HG03159 (cell line): Measurements from ENCODE around the gene CD55.

Experiments
- ATAC-seq: cut with Tn5 transposase; IDR thresholded peaks from one replicate; pipeline ENCODE4 v1.9.1; 2021; ENCODE audit warnings: mild to moderate bottlenecking, moderate library complexity; ENCODE audit not compliant: unreplicated experiment

Gene CD55

DNA sequence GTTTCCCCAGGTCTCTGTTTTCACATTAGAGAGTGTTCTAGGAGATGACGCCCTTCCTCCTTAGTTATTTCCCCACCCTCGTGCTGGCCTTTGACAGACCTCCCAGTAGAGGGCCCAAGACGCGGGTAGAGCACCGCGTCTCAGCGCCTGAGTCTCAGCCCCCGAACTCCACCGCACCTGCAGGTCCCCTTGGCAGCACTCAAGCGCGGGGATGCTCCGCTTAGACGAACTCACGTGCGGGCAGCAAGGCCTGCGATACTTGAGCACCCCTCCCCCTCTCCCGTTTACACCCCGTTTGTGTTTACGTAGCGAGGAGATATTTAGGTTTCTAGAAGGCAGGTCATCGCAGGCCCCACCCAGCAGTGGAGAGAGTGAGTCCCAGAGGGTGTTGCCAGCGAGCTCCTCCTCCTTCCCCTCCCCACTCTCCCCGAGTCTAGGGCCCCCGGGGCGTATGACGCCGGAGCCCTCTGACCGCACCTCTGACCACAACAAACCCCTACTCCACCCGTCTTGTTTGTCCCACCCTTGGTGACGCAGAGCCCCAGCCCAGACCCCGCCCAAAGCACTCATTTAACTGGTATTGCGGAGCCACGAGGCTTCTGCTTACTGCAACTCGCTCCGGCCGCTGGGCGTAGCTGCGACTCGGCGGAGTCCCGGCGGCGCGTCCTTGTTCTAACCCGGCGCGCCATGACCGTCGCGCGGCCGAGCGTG, at the start of gene CD55:
Gene CD55, plus strand, starts transcription at position 600 of the 711 bp plus-strand sequence. Its CDS starts 88 bp downstream, at position 688.
- ATAC-seq, result peak; percentile 90

- ATAC-seq, result no peak
These were observed 46.6 kb upstream of the CD55 start for GRCh38 chr1:207274882-207275281.

DNA sequence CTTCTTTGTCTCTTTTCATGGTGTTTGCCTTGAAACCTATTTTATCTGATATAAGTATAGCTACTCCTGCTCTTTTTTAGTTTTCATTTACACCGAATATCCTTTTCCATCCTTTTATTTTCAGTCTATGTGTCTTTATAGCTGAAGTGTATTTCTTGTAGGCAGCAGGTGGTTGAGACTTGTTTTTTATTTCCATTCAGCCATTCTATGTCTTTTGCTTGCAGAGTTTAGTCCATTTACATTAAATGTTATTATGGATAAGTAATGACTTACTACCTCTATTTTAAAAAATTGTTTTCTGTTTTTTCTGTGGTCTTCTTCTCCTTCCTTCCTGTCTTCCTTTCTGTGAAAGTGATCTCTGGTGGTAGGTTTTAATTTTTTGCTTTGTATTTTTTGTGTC, 45.0 kb upstream of the CD55 start:
- ATAC-seq, result no peak

DNA sequence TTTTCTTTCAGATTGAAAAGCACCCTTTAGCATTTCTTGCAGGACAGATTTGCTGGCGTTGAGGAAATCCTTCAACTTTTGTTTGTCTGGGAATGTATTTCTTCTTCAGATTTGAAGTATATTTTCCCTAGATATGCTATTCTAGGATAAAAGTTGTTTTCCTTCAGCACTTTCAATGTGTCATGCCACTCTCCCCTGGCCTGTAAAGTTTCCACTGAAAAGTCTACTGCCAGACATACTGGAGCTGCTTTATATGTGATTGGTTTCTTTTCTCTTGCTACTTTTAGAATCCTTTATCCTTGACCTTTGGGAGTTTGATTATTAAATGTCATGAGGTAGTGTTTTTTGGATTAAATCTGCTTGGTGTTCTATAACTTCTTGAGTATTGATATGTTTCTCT, 44.2 kb upstream of the CD55 start:
- no peak for ATAC-seq

DNA sequence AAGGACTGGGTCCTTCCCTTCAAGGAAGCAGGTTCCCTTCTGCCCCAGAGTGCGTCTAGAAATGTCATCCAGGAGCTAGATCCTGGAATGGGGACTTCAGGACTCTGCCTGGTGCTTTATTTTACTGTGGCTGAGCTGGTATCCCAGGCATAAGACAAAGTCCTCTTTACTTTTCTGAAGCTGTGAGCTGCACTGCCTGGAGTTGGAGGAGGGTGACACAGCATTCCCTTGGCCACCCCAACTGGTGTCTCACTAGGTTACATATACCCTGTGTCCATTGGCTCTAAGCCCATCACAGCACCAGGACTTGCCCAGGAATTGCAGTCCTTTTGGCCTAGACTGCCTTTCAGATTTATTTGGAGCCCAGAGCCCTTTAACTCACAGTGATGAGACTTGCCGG, 41.8 kb upstream of the CD55 start:
- no peak for ATAC-seq

DNA sequence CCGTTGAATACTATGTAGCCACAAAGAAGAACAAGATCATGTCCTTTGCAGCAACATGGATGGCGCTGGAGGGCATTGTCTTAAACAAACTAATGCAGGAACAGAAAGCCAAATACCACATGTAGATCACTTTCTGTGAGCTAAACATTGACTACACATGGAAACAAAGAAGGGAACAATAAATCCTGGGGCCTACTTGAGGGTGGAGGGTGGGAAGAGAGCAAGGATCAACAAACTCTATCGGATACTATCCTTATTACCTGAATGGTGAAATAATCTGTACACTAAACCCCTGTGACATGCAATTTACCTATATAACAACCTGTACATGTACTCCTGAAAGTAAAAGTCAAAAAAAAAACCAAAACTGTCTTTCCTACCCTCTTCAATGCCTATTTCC, 40.8 kb upstream of the CD55 start:
- no peak for ATAC-seq

DNA sequence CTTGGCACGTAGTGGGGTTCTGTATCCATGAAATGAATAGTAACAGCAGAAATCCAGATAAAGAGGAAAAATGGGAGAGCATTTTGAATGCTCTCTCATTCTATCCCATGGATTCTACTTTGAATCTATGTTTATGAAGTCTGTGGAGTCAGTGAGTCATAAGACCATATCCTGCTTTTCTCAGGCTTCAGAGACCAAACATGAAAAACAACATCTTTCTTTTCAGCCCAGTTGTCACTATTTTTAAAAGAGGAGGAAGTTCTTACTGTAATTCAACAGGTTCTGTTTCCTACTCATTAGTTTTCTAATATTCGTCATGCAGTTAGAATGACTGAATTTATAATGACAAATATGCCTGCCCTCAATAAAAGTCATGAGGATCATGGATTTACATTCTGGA, 39.4 kb upstream of the CD55 start:
- ATAC-seq, result no peak

DNA sequence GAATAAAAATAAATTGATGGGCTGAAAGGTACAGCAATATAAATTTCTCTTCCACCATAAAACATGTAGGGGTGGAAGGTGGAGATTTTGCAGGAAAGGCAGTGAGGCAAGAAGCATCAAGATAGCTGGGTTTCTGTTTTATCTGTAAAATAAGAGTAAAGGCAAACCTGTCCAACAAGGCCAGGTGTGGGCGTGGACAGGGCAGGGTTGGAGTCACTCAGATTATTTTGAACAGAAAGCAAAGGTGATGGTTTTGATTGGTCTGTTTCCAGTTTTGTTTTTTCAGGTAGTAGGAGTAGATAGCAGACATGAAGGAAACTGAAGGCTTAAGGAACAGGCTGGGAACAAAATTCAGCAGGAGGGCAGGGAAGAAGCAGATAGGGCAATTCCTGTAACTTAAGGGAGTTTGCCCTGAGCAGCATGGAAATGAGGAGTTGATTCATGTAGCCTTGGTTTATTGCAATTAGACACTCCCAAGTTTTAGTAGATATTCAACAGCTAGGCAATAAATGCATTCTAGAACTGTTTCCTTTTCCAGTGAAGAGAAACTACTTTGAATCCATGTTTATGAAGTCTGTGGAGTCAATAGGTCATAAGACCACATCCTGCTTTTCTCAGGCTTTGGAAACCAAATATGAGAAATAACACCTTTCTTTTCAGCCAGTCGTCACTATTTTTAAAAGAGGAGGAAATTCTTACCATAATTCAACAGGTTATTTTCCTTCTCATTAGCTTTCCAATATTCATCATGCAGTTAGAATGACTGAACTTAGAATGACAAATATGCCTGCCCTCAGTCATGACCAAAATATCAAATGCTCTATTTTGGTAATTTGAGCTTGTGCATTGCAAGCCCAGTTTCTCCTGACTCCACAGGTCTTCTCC, 38.7 kb upstream of the CD55 start:
- no peak for ATAC-seq

- ATAC-seq, result no peak
These were observed 38.1 kb upstream of the CD55 start for GRCh38 chr1:207283421-207283820.

DNA sequence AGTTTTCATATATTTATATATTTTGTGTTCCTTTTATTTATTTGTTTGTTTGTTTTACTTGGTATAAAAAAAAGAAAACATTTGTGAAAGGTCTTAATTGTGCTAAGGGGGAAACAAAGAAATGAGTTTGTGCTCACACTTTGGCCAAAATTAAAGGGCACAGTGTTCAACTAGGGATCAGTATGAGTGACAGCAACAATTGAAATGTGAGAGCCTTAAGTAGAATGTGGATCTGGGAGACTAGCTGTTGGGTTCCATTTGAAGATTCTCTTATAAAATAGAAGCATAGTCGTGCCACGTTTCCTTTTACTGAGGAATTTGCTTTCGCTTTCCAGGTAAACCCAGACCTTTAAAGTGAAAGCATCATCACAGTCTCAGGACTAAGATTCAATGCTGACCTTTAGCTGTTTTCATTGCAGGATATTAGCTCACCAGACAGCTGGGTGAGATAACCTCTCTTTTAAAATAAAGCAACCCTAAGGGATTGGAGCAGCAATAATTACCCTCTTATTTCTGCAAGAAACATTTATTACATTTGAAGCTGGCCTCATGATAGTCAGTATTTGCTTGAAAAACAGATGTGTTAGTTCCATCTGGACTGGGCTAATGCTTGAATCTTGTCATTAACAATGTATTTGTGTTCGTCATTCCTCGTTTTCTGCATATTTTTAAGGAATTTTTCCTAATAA, 37.1 kb upstream of the CD55 start:
- no peak for ATAC-seq

GRCh38 chr1:207286786-207287468, 34.6 kb upstream of the CD55 start:
- no peak for ATAC-seq

DNA sequence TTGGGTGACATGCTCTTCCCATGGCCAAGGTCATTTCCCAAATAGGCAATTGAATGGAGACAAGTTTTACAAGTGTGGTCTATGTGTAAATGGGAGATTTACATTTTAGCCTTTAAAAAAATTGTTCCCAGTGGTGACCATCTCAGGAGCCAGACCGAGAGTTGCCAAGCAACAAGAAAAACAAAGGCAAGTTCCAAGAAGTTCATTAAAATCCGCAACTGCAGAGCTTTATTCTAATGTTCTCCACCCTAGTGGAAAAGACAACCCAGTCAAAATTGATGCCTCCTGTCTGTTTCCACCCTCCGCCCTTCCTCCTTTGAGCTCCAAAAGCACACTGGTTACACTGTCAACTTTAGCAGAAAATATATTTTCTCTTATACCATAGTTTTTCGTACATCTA, 33.2 kb upstream of the CD55 start:
- no peak for ATAC-seq

GRCh38 chr1:207289756-207290155, 31.7 kb upstream of the CD55 start:
- ATAC-seq, result no peak

DNA sequence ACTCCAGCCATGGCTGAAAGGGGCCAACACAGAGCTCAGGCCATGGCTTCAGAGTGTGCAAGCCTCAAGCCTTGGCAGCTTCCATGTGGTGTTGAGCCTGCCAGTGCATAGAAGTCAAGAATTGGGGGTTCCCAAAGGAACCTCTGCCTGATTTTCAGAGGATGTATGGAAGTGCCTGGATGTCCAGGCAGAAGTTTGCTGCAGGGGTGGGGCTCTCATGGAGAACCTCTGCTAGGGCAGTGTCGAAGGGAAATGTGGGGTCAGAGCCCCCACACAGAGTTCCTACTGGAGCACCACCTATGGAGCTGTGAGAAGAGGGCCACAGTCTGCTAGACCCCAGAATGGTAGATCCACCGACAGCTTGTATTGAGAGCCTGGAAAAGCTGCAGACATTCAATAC, 29.8 kb upstream of the CD55 start:
- ATAC-seq, result no peak

- ATAC-seq, result no peak
These were observed 23.3 kb upstream of the CD55 start for GRCh38 chr1:207298186-207298585.

- no peak for ATAC-seq
These were observed 22.7 kb upstream of the CD55 start for GRCh38 chr1:207298636-207299398.

DNA sequence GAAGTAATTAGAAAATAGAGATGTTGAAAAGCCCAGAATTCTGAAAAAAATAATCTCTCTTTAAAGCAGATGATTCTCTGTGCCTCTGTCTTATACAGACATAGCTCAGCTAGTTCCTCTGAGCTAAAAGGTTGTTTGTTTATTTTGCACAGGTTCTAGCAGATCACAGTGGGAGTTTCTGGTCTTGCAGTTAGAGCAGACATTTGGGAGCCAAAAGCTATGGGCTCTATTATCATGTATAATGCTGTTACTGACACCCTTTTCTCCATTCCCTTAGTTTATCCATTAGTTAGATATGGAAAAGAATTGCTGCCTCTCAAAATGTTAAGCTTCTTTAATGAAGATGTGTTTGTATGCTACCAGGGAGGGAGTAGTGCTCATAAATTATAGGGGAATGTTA, 20.5 kb upstream of the CD55 start:
- ATAC-seq, result no peak

DNA sequence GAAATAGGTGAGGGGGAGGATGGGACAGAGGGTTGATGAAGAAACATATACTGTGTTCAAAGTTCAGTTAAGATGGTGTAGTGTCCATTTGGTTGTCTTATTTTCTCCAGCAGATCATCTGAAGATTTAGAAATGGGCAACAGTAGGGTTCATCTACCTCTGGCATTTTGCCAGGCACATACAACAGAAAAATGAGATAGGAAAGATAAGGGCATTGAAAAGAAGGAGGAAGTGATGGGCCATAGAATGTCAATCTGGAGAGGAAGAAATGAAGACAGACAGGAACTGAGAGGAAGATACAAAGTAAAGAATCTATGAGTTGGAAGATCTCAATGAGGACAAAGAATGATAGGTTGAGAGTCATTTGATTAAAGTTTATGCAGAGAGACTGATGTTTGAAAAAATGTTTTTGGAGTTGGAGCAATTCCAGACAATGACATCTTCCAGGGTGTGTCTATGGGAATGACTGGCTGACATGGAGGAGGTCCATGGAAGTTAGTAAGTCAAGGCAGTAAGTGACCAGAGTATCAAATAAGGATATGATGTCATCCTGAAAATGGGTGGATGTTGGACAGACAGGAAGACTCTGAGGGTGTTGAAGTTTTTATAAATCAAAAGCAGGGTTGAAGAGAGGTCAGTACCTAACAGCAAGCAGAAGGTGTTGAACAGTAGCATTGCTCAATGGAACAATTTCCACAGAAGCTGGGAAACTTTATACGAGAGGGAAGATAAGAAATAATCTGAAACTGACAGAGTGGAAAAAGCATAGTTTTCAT, 18.7 kb upstream of the CD55 start:
- no peak for ATAC-seq

GRCh38 chr1:207304710-207305488, 16.6 kb upstream of the CD55 start:
- ATAC-seq, result no peak
